ENCODE results near the gene DLK1.

DNA sequence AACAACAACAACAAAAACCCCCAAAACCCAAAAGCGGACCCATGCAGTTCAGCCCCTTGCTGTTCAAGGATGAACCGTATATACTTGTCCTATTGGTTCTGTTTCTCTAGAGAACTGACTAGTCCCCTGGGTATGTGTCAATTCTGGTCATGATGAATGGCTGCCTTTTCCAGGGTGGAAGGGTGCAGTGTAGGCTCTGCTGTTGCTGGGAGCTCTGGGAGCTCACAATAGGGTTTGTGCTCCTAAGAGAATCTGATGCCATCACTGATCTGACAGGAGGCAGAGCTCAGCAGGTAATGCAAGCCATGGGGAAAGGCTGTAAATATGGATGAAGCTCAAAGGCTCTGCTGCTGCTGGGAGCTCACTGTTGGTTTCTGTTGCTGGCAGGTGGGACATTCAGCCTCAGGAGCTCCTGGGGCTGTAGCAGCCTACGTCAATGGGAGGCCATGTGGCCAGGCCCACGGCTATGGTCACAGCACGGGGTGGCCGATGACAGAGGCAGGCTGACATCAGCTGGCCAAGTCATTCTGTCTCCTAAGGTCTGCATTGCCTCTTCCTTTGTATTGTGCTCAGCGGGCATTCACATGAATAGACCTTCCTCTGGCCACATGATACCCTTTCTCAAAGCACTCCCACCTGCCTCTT is 37.9 kb downstream of the DLK1 start:
- TF ChIP-seq, protein P1, sequence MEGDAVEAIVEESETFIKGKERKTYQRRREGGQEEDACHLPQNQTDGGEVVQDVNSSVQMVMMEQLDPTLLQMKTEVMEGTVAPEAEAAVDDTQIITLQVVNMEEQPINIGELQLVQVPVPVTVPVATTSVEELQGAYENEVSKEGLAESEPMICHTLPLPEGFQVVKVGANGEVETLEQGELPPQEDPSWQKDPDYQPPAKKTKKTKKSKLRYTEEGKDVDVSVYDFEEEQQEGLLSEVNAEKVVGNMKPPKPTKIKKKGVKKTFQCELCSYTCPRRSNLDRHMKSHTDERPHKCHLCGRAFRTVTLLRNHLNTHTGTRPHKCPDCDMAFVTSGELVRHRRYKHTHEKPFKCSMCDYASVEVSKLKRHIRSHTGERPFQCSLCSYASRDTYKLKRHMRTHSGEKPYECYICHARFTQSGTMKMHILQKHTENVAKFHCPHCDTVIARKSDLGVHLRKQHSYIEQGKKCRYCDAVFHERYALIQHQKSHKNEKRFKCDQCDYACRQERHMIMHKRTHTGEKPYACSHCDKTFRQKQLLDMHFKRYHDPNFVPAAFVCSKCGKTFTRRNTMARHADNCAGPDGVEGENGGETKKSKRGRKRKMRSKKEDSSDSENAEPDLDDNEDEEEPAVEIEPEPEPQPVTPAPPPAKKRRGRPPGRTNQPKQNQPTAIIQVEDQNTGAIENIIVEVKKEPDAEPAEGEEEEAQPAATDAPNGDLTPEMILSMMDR (IDR thresholded peaks at IDR 0.05), result no peak
- TF ChIP-seq POLR2A (IDR thresholded peaks at IDR 0.05), result no peak
- no peak for TF ChIP-seq EP300 (IDR thresholded peaks at IDR 0.05)
- no peak for TF ChIP-seq POLR2AphosphoS5 (IDR thresholded peaks at IDR 0.05)
